ENCODE measurements around the gene ZSWIM6. TPM values are rescaled to one million over a fixed set of nuclear protein-coding genes. Genes with fewer than 3 reads are reported as not detected.

ZSWIM6 gene
- total and polyA plus RNA-seq, 8 donors = 2.9 to 39.3 (median 15.4) TPM

DNA sequence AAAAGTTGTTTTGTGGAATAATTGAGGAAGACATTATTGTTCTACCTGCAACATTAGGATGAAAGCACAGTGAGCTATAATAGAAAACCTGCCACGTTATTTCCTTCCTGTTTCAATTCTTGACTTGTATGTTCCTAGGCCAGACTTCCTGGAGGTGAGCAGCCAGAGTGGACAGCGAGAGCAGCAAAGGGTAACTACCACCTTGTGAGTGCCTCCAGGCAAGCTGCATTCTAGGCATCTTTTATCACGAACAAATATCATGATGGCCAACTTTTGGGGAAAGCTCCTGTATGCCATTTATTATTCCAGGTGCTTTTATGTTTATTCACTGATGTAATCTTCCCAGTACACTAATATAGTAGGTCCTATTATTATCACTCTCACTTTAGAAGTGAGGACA, 34.0 kb upstream of the ZSWIM6 start:
- Histone ChIP-seq H3K4me3 (no peak overlapping the region), H3K36me3 (no peaks in the 10 kb centered on the region), H3K4me1 (peaks cover 14 to 70% (median 48%) of the 10 kb centered on the region in 4 donors), H3K27ac (peak overlapping the region; percentile 71 to 86 (median 73)), H3K9me3 (no peaks in the 10 kb centered on the region), H3K27me3 (no peaks in the 10 kb centered on the region)
- no peak for DNase-seq
- intact Hi-C loops (cut with DNase I; ENCODE audit: low total_unique reads) = no loop called here
- no peak for TF ChIP-seq EP300 (IDR thresholded peaks at IDR 0.05)
- TF ChIP-seq POLR2AphosphoS5 (IDR thresholded peaks at IDR 0.05) = peak in 1 of 3 donors; percentile 9
- WGBS, 5 donors = 29 to 55% (median 34%) methylated on average over 3 of the region's 3 CpGs

DNA sequence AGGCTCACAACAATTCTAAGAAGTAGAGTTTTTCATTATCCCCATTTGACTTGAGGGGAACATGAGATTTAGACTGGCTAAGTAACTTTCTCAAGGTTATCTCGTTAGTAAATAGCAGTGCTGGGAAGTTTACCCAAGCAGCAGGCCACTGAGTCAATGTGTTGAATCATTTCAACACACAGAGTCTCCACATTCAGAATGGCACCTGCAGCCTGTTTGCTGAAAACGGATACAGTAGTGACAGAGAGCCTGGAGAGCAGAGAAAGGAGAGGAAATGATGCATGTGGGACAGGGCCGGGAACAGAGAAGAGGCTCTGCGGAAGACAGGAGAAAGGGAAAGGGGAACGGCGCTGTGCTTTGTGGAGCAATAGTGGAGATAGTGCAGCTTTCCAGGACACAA, 33.5 kb upstream of the ZSWIM6 start:
- intact Hi-C loops (cut with DNase I; ENCODE audit: low total_unique reads) = no loop called here
- Histone ChIP-seq H3K4me3 (no peak overlapping the region), H3K36me3 (no peaks in the 10 kb centered on the region), H3K27ac (peak overlapping the region; percentile 72 to 90 (median 84)), H3K27me3 (no peaks in the 10 kb centered on the region), H3K9me3 (no peaks in the 10 kb centered on the region), H3K4me1 (peaks cover 19 to 67% (median 48%) of the 10 kb centered on the region in 4 donors)
- peak; percentile 60 to 78 for DNase-seq
- WGBS, 5 donors = 27 to 56% (median 46%) methylated on average over 6 of the region's 6 CpGs
- TF ChIP-seq EP300 (IDR thresholded peaks at IDR 0.05) (no peak), POLR2A (IDR thresholded peaks at IDR 0.05) (peak in 1 of 4 donors; percentile 27), POLR2AphosphoS5 (IDR thresholded peaks at IDR 0.05) (peak in 2 of 3 donors; percentile 72 to 74)
- TF ChIP-seq, protein P1, sequence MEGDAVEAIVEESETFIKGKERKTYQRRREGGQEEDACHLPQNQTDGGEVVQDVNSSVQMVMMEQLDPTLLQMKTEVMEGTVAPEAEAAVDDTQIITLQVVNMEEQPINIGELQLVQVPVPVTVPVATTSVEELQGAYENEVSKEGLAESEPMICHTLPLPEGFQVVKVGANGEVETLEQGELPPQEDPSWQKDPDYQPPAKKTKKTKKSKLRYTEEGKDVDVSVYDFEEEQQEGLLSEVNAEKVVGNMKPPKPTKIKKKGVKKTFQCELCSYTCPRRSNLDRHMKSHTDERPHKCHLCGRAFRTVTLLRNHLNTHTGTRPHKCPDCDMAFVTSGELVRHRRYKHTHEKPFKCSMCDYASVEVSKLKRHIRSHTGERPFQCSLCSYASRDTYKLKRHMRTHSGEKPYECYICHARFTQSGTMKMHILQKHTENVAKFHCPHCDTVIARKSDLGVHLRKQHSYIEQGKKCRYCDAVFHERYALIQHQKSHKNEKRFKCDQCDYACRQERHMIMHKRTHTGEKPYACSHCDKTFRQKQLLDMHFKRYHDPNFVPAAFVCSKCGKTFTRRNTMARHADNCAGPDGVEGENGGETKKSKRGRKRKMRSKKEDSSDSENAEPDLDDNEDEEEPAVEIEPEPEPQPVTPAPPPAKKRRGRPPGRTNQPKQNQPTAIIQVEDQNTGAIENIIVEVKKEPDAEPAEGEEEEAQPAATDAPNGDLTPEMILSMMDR (IDR thresholded peaks at IDR 0.05) = no peak

DNA sequence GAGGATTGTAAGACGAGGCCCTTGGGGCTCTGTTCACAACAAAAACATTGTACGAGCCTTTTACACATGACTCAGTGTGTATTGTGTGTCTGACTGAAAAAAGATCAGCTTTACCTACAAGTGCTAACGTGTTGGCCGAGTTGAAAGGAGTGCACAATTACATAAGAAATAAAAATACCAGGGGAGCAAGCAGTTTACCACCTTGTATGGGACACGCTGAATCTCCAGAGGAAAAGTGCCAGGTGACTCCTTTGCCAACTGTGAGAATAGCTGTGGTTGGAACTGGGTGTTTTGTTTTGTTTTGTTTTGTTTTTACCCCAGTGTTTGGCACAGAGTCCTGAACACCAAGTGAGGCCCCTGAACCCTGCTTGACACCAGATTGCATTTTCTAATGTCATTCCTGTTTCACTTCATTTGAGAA, 32.8 kb upstream of the ZSWIM6 start:
- Histone ChIP-seq H3K4me3 (no peak overlapping the region), H3K36me3 (no peaks in the 10 kb centered on the region), H3K27ac (peak overlapping the region; percentile 72 to 90 (median 84)), H3K27me3 (no peaks in the 10 kb centered on the region), H3K4me1 (peaks cover 19 to 60% (median 47%) of the 10 kb centered on the region in 4 donors), H3K9me3 (no peaks in the 10 kb centered on the region)
- DNase-seq = no peak
- WGBS, 5 donors = 34 to 77% (median 53%) methylated on average over 5 of the region's 5 CpGs
- intact Hi-C loops (cut with DNase I; ENCODE audit: low total_unique reads) = no loop called here
- TF ChIP-seq POLR2A (IDR thresholded peaks at IDR 0.05) = no peak
- TF ChIP-seq, protein P1 (IDR thresholded peaks at IDR 0.05) = no peak
- no peak for TF ChIP-seq POLR2AphosphoS5 (IDR thresholded peaks at IDR 0.05)
- TF ChIP-seq EP300 (IDR thresholded peaks at IDR 0.05) = no peak

DNA sequence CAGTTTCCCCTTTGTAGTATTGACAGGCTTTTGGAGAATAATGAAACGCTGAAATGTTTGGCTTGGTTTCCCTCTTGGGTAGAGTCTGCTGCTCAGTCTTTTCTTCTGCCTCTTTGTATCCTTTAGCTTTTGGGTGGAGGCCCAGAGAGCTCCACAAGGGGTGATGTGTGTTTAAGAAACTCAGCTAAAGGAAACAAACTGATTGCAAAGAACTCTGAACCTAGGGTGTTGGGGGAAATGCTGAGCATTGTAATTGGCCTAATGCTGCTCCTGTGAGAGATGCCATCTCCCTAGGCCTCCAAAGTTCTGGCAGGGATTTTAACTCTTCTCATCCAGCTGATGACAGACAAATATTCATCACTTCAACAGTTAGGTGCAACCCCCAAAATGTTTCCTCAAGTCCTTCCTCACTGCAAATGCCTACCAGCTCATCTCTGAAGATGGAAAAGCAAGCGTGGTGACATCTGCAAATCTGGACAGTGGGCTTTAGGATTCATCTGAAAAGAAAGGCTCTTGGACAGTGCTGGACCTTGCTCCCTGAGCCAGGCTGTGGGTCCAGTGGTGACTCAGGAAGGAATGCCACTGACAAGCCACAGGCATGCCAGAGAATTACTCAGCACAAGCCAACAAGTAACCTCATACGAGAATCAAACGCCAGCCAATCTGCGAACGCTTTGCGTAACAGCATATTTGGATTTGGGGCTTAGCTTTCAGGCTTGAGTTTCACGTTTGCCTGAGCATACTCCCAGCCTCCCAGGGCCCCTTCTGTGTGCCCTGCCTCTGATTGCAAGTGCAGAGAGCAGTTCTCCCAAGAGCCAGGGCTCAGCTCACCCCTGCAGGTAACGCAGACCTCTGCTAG, 30.5 kb upstream of the ZSWIM6 start:
- no peak for TF ChIP-seq POLR2A (IDR thresholded peaks at IDR 0.05)
- no peak for TF ChIP-seq EP300 (IDR thresholded peaks at IDR 0.05)
- peak; percentile 76 to 91 (median 79) for TF ChIP-seq POLR2AphosphoS5 (IDR thresholded peaks at IDR 0.05)
- H3K36me3 ChIP-seq = no peaks in the 10 kb centered on the region
- intact Hi-C loops (cut with DNase I; ENCODE audit: low total_unique reads) = no loop called here
- H3K4me3 ChIP-seq = no peak overlapping the region
- H3K27ac ChIP-seq = peak overlapping the region; percentile 79 to 86 (median 84)
- no peaks in the 10 kb centered on the region for H3K9me3 ChIP-seq
- WGBS, 5 donors = 31 to 44% (median 38%) methylated on average over 9 of the region's 9 CpGs
- H3K27me3 ChIP-seq = no peaks in the 10 kb centered on the region
- H3K4me1 ChIP-seq = peaks cover 19 to 74% (median 55%) of the 10 kb centered on the region in 4 donors
- peak; percentile 88 to 92 for DNase-seq

DNA sequence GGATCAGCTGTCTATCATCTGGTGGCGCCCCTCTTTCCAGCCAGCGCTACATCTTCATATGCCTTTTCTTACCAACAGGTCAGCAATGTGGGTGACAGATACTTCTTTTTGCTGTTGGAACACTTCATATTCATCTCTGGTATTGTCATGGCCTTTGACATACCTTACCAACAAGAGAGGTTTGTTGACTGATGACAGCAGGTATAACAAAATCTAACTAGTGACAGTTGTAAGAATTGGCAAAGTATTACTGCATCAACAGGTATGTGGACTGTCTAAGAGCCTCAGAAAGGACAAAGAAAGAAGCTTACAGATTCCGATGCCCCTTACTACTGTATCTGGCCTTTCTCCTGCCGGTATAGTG, 29.9 kb upstream of the ZSWIM6 start:
- H3K27ac ChIP-seq = peak overlapping the region; percentile 79 to 86 (median 84)
- no peaks in the 10 kb centered on the region for H3K9me3 ChIP-seq
- WGBS, 5 donors = 71 to 83% (median 79%) methylated on average over 4 of the region's 4 CpGs
- TF ChIP-seq, protein P1 (IDR thresholded peaks at IDR 0.05) = no peak
- no peak for TF ChIP-seq EP300 (IDR thresholded peaks at IDR 0.05)
- no peak for TF ChIP-seq POLR2A (IDR thresholded peaks at IDR 0.05)
- no peak for TF ChIP-seq POLR2AphosphoS5 (IDR thresholded peaks at IDR 0.05)
- no peaks in the 10 kb centered on the region for H3K36me3 ChIP-seq
- intact Hi-C loops (cut with DNase I; ENCODE audit: low total_unique reads) = no loop called here
- no peak for DNase-seq
- H3K4me1 ChIP-seq = peaks cover 24 to 74% (median 56%) of the 10 kb centered on the region in 4 donors
- H3K27me3 ChIP-seq = no peaks in the 10 kb centered on the region
- H3K4me3 ChIP-seq = no peak overlapping the region

Data from stomach (tissue), 9 donors.